Activated CD4-positive, alpha-beta T cell treated with anti-CD3 and anti-CD28 coated beads for 36 hours (primary cell): ENCODE data around the gene APOBR. TPM values are rescaled to one million over a fixed set of nuclear protein-coding genes. Genes with fewer than 3 reads are reported as not detected.
"Not testable (repeated sequence)": the region's sequence is repeated elsewhere in the genome, so short reads cannot be mapped to it uniquely, and the experiment has no call there.

Experiments used
- ATAC-seq: fragments of 200-7000 bp; cut with Tn5 transposase; one replicate; pipeline ENCODE4 v1.10.0; 2021; ENCODE audit warnings: mild to moderate bottlenecking, moderate library complexity
- CTCF ChIA-PET: fragments of 350-600 bp; sonication (Branson Sonifier 250); formaldehyde crosslinking; loops from one replicate; lab custom pipeline; 2021; ENCODE audit warnings: antibody characterized with exemption; lab: Charles Lee
- POLR2A ChIA-PET: fragments of 350-600 bp; sonication (Branson Sonifier 250); formaldehyde crosslinking; loops from one replicate; lab custom pipeline; 2021; ENCODE audit warnings: antibody characterized with exemption, inconsistent platforms; lab: Charles Lee
- DNase-seq: peaks from one replicate; pipeline ENCODE4 v3.0.0-alpha.2; 2020
- H3K27ac Mint-ChIP-seq: one replicate; pipeline ENCODE4 v1.8.0; 2021; ENCODE audit warnings: mixed read lengths
- H3K27me3 Mint-ChIP-seq: one replicate; pipeline ENCODE4 v1.8.0; 2021; ENCODE audit warnings: mixed read lengths
- H3K36me3 Mint-ChIP-seq: one replicate; pipeline ENCODE4 v1.8.0; 2021; ENCODE audit warnings: low read depth, mixed read lengths
- H3K4me1 Mint-ChIP-seq: one replicate; pipeline ENCODE4 v1.8.0; 2021; ENCODE audit warnings: mixed read lengths
- H3K4me3 Mint-ChIP-seq: one replicate; pipeline ENCODE4 v1.8.0; 2021; ENCODE audit warnings: mild to moderate bottlenecking, moderate library complexity, mixed read lengths
- H3K9me3 Mint-ChIP-seq: one replicate; pipeline ENCODE4 v1.8.0; 2021; ENCODE audit warnings: low read depth, mixed read lengths
- intact Hi-C, 2 experiments: fragments of 100-400 bp; cut with DNase I in 1 of 2; cut with micrococcal nuclease in 1 of 2; formaldehyde crosslinking; loops; one replicate each; pipeline versions ENCODE4 v1.14.2 to v1.15.1; 2022 to 2024; cut with DNase I, micrococcal nuclease
- total RNA-seq, 2 experiments: library from RNA; stranded (reverse); gene quantifications; one replicate each; pipeline ENCODE4 v1.2.3, GENCODE V29; 2021

The APOBR gene
- total RNA-seq: 1 to 10 TPM; 1.8 to 2.4 TPM

- intact Hi-C loops: loop anchor here (1.0 to 5.0 kb wide), 7 partner anchors 61 to 1978 kb away; partner anchors contain the start of genes ITGAL (in 1 of the 2), KATNIP (in 1 of the 2) and KDM8 (in 1 of the 2)
- peak within 1 kb of the TSS; percentile 94 for H3K4me3 Mint-ChIP-seq
Observed at GRCh38 chr16:28494121-28494851, at the start of gene APOBR. APOBR (plus strand) TSS chr16:28494643; CDS start chr16:28494682, 39 bp downstream.

GRCh38 chr16:28446388-28446787 is 48.1 kb upstream of the APOBR start:
- POLR2A ChIA-PET, ATAC-seq, H3K36me3 Mint-ChIP-seq, H3K4me3 Mint-ChIP-seq, CTCF ChIA-PET, H3K27me3 Mint-ChIP-seq, H3K4me1 Mint-ChIP-seq, H3K9me3 Mint-ChIP-seq, H3K27ac Mint-ChIP-seq, DNase-seq, intact Hi-C loops: not testable (repeated sequence)

More at GRCh38 chr16:28494121-28494851, at the start of gene APOBR:
- DNase-seq (peak; percentile 93), ATAC-seq (peak; percentile 81)
- no peaks in the 10 kb centered on the region for H3K27me3 Mint-ChIP-seq
- peaks cover 48% of the 10 kb centered on the region for H3K4me1 Mint-ChIP-seq
- peak within 1 kb of the TSS; percentile 97 for H3K27ac Mint-ChIP-seq
- ChIA-PET CTCF (interaction anchor here (0.7 kb wide), 1 partner anchor 200 kb away, joined by 3 read pairs; no protein-coding TSS in a partner anchor), POLR2A (interaction anchor here (0.6 to 1.1 kb wide), 6 partner anchors 9 to 1172 kb away, joined by 3 to 5 read pairs (median 4); no protein-coding TSS in a partner anchor)
- H3K36me3 Mint-ChIP-seq: peaks cover 7% of the 10 kb centered on the region
- no peaks in the 10 kb centered on the region for H3K9me3 Mint-ChIP-seq

GRCh38 chr16:28447081-28447480 is 47.4 kb upstream of the APOBR start:
- H3K36me3 Mint-ChIP-seq, H3K9me3 Mint-ChIP-seq, H3K27ac Mint-ChIP-seq, POLR2A ChIA-PET, H3K4me3 Mint-ChIP-seq, H3K4me1 Mint-ChIP-seq, H3K27me3 Mint-ChIP-seq, CTCF ChIA-PET, DNase-seq, intact Hi-C loops: not testable (repeated sequence)
- peak; percentile 23 for ATAC-seq

- Mint-ChIP-seq H3K27me3 (no peaks in the 10 kb centered on the region), H3K27ac (peak overlapping the region; percentile 2), H3K4me3 (no peak overlapping the region), H3K4me1 (peaks cover 7% of the 10 kb centered on the region), H3K36me3 (peaks cover 18% of the 10 kb centered on the region), H3K9me3 (no peaks in the 10 kb centered on the region)
- ATAC-seq (peak; percentile 72), DNase-seq (no peak)
- intact Hi-C loops: no loop called here
- POLR2A ChIA-PET: no interaction called here
- CTCF ChIA-PET: interaction anchor here (0.6 kb wide), 1 partner anchor 208 kb away, joined by 6 read pairs; no protein-coding TSS in a partner anchor
Observed at GRCh38 chr16:28473714-28474265, 20.7 kb upstream of the APOBR start.

- Mint-ChIP-seq H3K27ac (no peak overlapping the region), H3K4me3 (no peak overlapping the region), H3K36me3 (peaks cover 18% of the 10 kb centered on the region), H3K4me1 (peaks cover 7% of the 10 kb centered on the region), H3K27me3 (no peaks in the 10 kb centered on the region), H3K9me3 (no peaks in the 10 kb centered on the region)
- ATAC-seq: no peak
- DNase-seq: no peak
- intact Hi-C loops: no loop called here
- ChIA-PET POLR2A (no interaction called here), CTCF (no interaction called here)
Observed at GRCh38 chr16:28475221-28475620, 19.2 kb upstream of the APOBR start.

GRCh38 chr16:28477311-28477920 is 17.0 kb upstream of the APOBR start:
- POLR2A ChIA-PET: no interaction called here
- peaks cover 23% of the 10 kb centered on the region for H3K36me3 Mint-ChIP-seq

GRCh38 chr16:28478506-28479180 is 15.8 kb upstream of the APOBR start:
- intact Hi-C loops: no loop called here
- H3K4me3 Mint-ChIP-seq: no peak overlapping the region
- DNase-seq (no peak), ATAC-seq (no peak)
- H3K9me3 Mint-ChIP-seq: no peaks in the 10 kb centered on the region
- peaks cover 3% of the 10 kb centered on the region for H3K4me1 Mint-ChIP-seq
- H3K27ac Mint-ChIP-seq: no peak overlapping the region
- H3K27me3 Mint-ChIP-seq: no peaks in the 10 kb centered on the region
- ChIA-PET POLR2A (no interaction called here), CTCF (no interaction called here)
- H3K36me3 Mint-ChIP-seq: peaks cover 25% of the 10 kb centered on the region

More at GRCh38 chr16:28477311-28477920, 17.0 kb upstream of the APOBR start:
- H3K4me1 Mint-ChIP-seq: peaks cover 7% of the 10 kb centered on the region
- H3K27me3 Mint-ChIP-seq: no peaks in the 10 kb centered on the region
- CTCF ChIA-PET: no interaction called here
- ATAC-seq (no peak), DNase-seq (no peak)
- no peak overlapping the region for H3K4me3 Mint-ChIP-seq
- no peaks in the 10 kb centered on the region for H3K9me3 Mint-ChIP-seq
- intact Hi-C loops: no loop called here
- no peak overlapping the region for H3K27ac Mint-ChIP-seq

GRCh38 chr16:28482026-28482425 is 12.4 kb upstream of the APOBR start:
- intact Hi-C loops: no loop called here
- H3K27ac Mint-ChIP-seq: no peak overlapping the region
- H3K9me3 Mint-ChIP-seq: no peaks in the 10 kb centered on the region
- ATAC-seq (no peak), DNase-seq (no peak)
- no peak overlapping the region for H3K4me3 Mint-ChIP-seq
- no peaks in the 10 kb centered on the region for H3K27me3 Mint-ChIP-seq
- POLR2A ChIA-PET: no interaction called here
- H3K4me1 Mint-ChIP-seq: no peaks in the 10 kb centered on the region
- H3K36me3 Mint-ChIP-seq: peaks cover 16% of the 10 kb centered on the region
- CTCF ChIA-PET: interaction anchor here (1.0 kb wide), 1 partner anchor 10 kb away, joined by 3 read pairs; the partner anchor contains the start of gene CLN3

GRCh38 chr16:28483361-28483760 is 11.1 kb upstream of the APOBR start:
- POLR2A ChIA-PET, H3K9me3 Mint-ChIP-seq, ATAC-seq, DNase-seq, H3K4me1 Mint-ChIP-seq, intact Hi-C loops, H3K27ac Mint-ChIP-seq, H3K4me3 Mint-ChIP-seq, H3K27me3 Mint-ChIP-seq: not testable (repeated sequence)
- H3K36me3 Mint-ChIP-seq: peaks cover 18% of the 10 kb centered on the region
- CTCF ChIA-PET: interaction anchor here (0.5 to 1.2 kb wide), 2 partner anchors 11 to 289 kb away, joined by 3 read pairs; partner anchors contain the start of gene NPIPB7

- peaks cover 26% of the 10 kb centered on the region for H3K36me3 Mint-ChIP-seq
- ATAC-seq (no peak), DNase-seq (no peak)
- POLR2A ChIA-PET: no interaction called here
- no peak overlapping the region for H3K4me3 Mint-ChIP-seq
- H3K27ac Mint-ChIP-seq: no peak overlapping the region
- H3K9me3 Mint-ChIP-seq: no peaks in the 10 kb centered on the region
- CTCF ChIA-PET: no interaction called here
- H3K27me3 Mint-ChIP-seq: no peaks in the 10 kb centered on the region
- H3K4me1 Mint-ChIP-seq: peaks cover 23% of the 10 kb centered on the region
- intact Hi-C loops: no loop called here
Observed at GRCh38 chr16:28486266-28486665, 8.2 kb upstream of the APOBR start.
